Stimulated activated CD8-positive, alpha-beta memory T cell treated with anti-CD3 and anti-CD28 coated beads, Interleukin-12 subunit alpha, Interleukin-12 subunit beta, amount 100 ng/mL, for 24 hours (primary cell): ENCODE measurements around the gene TBL1X.
"Not testable (repeated sequence)": the region's sequence is repeated elsewhere in the genome, so short reads cannot be mapped to it uniquely, and the experiment has no call there.

ENCODE experiments used
- DNase-seq: peaks from one replicate; pipeline ENCODE4 v3.0.0-alpha.2; 2020; ENCODE audit errors: extremely low read depth

The TBL1X gene

DNA sequence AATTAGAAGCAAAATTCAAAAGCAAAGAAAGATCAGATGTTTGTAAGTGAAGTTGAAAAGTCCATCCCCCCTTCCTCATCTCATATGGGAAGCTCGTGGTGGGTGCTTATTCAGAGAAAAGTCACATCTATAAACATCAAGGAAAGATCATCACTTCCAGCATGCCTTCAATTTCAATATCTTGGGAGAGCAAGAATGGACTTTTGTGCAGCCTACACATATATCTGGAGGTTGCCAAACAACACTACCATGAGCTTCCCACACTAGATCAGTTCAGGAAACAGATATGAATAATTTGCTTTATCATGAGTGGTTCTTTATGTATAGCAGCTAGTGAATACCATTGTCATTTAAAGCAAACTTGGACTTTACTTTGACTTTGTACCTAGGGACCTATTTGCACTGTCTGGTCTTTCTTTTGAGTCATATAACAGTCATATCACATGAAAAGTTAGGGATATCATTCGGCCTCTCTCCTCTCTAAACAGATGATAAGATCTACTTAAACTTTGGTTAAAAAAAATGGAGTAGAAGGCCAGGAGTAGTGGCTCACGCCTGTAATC, 5.6 kb upstream of the TBL1X start:
- DNase-seq, result no peak

GRCh38 chrX:9461087-9461486, 3.8 kb upstream of the TBL1X start:
- no peak for DNase-seq

GRCh38 chrX:9462456-9462855, 2.4 kb upstream of the TBL1X start:
- no peak for DNase-seq

- no peak for DNase-seq
These were observed 694 bp downstream of the TBL1X start for GRCh38 chrX:9465380-9466123.

DNA sequence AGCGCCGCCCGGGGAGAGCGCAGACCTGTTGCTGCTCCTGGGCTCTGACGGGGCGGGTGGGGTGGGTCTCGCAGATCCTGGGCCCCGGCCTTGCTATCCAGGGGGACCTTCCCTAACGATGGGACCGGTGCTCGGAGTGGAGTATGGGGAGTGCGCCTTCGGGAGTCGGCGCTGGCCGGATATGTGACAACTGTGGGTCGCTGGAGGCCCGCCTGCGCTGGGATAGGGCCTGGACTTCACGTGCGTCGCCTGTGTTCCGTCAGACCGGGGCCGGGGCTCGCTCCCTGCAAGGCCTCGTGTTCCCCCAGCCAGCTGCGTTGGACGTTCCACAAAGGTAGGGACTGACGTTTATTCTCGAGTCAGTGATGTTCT, 1.3 kb downstream of the TBL1X start:
- DNase-seq, result no peak

GRCh38 chrX:9466736-9467135, 1.9 kb downstream of the TBL1X start:
- DNase-seq, result no peak

- no peak for DNase-seq
These were observed 2.3 kb downstream of the TBL1X start for GRCh38 chrX:9467146-9467545.

GRCh38 chrX:9467751-9468150, 2.9 kb downstream of the TBL1X start:
- no peak for DNase-seq

- DNase-seq, result no peak
These were observed 6.7 kb downstream of the TBL1X start for GRCh38 chrX:9471571-9471985.

DNA sequence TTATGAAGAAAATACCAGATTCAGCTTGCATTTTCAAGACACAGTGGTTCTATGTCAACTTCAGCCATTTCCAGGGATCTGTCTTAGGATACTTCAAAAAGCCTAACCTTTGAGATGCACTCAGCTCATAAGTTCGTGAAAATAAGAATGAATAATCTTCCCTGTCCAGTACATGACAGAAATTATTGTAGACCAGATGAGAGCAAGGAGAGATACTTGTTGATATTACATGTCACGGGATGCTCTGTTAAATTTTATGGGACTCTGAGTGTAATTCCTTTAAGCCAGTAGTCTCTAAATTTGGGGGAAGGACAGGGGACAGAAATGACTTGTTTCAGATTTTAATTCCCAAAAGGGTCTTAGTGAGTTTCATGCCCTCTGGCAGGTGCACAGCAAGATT, 8.8 kb downstream of the TBL1X start:
- DNase-seq, result no peak

DNA sequence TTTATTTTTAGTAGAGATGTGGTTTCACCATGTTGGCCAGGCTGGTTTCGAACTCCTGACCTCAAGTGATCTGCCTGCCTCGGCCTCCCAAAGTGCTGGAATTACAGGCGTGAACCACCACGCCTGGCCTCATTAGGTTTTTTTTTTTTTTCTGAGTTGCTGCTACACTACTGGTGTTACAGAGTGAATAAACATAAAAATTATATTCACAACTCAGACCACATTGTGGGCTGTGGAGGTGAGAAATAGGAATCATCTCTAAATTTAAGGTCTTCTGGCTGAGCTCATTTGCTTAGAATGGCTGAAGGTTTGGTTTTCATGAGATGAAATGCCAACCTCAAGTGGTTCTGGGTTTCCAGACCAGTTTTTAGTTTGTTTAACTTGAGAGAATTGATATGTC, 10.6 kb downstream of the TBL1X start:
- not testable (repeated sequence) for DNase-seq

DNA sequence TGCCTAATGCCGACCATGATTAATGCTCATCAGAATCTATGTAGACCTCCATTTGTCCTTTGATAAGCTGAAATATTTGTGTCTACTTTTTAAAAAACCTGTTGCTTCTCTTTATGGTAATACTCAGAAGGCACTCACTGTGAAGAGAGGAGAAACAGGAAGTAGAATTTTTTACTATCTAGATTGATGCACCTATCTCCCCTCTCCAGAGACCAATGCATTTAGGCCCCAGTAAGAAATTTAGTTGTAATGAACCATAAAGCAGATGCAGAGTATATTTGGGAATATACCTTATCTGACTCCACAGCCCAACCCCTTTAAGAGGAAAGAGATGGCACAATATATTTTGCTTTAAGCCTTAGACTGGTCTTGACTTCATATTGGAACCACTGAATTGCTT, 11.1 kb downstream of the TBL1X start:
- no peak for DNase-seq

DNA sequence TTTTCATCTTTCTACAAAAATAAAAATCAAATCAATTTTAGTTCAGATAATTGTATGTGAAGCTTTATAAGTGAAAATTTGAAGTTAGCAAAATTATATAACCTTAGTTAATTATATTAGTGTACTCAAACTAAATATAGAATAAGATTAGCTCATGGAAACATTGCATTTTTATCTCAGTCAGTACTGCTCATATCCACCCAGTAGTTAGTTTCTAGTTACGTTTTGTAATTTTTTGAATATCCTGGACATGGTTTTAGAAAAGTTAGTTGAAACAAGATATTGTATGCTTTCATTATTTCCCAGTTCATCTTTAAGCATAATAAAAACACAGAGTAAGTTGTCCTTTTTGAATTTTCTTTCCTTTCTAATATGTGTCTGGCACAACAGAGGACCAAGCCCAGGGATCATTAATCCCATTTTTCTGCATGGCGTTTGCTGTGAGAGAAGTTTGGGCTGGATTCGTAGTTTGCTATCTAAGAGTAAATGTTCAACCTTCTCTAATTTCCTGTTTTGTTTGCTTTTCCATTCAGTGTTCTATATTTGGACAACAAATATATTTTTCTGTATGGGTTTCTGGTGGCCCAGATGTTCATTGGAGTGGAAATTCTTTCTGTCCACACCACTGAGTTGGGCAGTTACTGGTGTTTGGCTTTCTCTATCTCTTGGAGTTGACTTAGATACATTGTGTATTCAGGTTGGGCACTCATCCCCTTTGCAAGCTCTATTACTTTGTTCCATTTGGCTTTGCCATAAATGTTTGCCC, 12.1 kb downstream of the TBL1X start:
- no peak for DNase-seq

DNA sequence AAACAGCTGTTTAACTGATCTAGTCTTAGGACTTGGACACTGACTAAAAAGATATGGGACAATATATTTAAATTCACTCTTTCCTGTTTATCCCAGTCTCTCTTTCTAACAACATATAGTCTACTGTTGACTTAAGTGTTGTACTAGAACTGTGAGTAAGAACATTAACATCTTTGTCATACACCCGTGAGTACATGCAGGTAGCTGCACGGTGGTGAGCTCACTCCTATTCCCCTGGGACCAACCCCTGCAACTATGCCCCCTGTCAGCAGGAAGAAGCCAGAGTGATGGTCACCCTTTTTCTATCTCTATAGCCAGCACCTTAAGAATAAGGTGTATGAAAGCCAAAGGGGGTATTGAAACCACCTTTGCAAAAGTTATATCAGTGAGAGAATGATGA, 17.6 kb downstream of the TBL1X start:
- DNase-seq, result no peak

GRCh38 chrX:9482837-9483236, 18.0 kb downstream of the TBL1X start:
- DNase-seq, result no peak

- DNase-seq, result no peak
These were observed 18.5 kb downstream of the TBL1X start for GRCh38 chrX:9483376-9483775.

GRCh38 chrX:9486786-9487387, 22.0 kb downstream of the TBL1X start:
- DNase-seq, result no peak

DNA sequence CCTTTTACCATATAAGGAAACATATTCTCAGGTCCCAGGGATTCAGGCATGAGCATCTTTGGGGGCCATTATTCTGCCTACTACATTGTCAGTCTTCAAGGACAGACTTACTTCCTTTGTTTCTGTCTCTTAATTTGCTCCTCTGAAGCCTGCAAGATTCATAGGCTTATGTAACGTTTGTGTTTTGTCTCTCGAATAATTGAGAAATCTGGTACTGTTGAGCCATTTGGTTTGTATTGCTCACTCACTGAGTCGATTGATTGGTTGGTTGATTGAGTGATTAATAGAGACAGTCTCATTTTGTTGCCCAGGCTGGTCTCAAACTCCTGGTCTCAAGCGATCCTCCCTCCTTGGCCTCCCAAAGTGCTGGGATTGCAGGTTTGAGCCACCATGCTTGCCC, 23.7 kb downstream of the TBL1X start:
- no peak for DNase-seq

GRCh38 chrX:9489234-9489633, 24.4 kb downstream of the TBL1X start:
- DNase-seq, result no peak

DNA sequence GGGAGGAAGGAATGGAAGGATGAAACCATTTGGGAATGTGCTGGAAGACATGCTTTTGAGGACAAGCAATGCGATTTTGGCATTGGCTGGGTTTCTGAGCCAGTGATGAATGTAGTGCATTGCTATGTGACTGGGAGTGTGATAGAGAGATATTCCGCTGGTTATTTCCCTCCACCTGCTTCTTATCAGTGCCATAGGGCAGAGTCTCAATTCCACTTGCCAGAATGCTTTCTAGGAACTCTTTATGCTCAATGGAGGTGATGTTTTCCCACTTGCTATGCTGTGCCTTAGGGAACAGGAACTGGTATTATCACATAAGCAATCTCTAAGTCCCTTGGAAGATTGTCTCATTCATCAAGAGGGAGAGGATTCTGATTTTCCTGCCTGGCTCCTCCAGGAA, 28.0 kb downstream of the TBL1X start:
- DNase-seq, result no peak

DNA sequence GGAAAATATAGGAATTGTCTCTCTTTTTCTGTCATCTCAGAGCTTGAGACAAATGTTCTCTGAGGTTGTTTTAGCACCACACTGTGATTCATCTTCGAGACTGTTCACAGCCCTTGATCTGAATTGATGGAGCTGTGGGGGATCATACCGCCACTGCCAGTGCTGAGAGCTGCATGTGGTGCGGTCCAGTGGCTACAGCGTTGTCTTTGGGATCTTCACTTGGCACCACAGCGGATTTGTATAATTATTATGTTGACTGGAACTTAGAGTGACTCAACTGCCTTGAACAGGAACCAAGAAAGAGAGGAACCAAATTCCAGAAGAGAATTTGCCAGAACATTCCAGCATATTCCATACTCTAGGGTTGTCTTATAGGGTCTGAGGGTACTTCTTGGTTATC, 29.1 kb downstream of the TBL1X start:
- DNase-seq, result no peak

DNA sequence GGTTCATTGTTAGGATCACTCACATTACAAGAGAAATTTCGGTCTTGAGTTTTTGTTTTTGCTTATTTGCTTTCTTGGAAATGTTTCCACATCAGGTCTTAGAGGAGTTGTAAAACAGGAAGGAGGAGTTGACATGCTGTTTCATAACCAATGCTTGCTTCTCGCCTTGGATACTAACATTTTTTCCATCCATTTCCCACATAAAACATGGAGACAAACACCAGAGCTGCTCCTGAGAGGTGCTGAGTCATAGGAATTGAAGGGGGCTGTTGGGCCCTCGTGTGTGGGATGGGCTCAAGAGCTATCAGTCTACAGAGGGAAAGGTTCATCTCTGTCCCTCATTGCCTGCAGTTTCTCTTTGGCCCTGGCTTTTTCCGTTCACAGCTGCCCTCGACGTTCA, 29.9 kb downstream of the TBL1X start:
- DNase-seq, result no peak

DNA sequence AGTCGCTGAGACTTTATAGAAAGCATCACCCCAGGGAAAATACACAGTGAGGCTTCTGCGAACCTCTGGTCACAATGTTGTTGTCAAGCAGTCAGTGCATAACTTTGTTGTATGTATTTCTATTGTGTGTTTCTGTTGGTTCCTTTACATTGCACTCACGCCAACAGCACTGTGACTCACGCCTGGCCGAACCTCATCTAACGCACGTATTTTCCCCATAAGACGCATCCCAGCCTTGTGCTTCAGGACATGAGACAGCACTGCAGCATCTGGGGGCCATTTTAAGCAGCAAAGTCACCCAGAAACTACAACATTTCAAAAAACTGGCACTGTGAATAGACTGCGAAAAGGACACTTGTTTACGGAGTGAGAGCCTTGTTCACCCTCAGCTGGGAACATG, 30.6 kb downstream of the TBL1X start:
- DNase-seq, result no peak
